Activated CD8-positive, alpha-beta memory T cell treated with anti-CD3 and anti-CD28 coated beads for 48 hours (primary cell): ENCODE measurements around the gene ZBTB11.
"Not testable (repeated sequence)": the region's sequence is repeated elsewhere in the genome, so short reads cannot be mapped to it uniquely, and the experiment has no call there.

ENCODE experiments used
- DNase-seq, 3 experiments: peaks; one replicate each; pipeline ENCODE4 v3.0.0-alpha.2; 2020; ENCODE audit warnings: low read depth in 2 of 3, low spot score in 2 of 3

Gene ZBTB11

GRCh38 chr3:101643861-101644613 lies 32.9 kb downstream of the ZBTB11 start:
- peak in 1 of 3 experiments; percentile 5 for DNase-seq

- DNase-seq: no peak
These were observed 33.7 kb downstream of the ZBTB11 start for GRCh38 chr3:101643009-101643844.

GRCh38 chr3:101642441-101642840 lies 34.5 kb downstream of the ZBTB11 start:
- no peak for DNase-seq

GRCh38 chr3:101641397-101642115 lies 35.4 kb downstream of the ZBTB11 start:
- not testable (repeated sequence) for DNase-seq

GRCh38 chr3:101640256-101640655 lies 36.7 kb downstream of the ZBTB11 start:
- DNase-seq: no peak

GRCh38 chr3:101639280-101639963 lies 37.5 kb downstream of the ZBTB11 start:
- DNase-seq: no peak

GRCh38 chr3:101638261-101638745 lies 38.6 kb downstream of the ZBTB11 start:
- no peak for DNase-seq

GRCh38 chr3:101637451-101637850 lies 39.5 kb downstream of the ZBTB11 start:
- DNase-seq: no peak

- DNase-seq: peak; percentile 26 to 38 (median 30)
These were observed 40.8 kb downstream of the ZBTB11 start for GRCh38 chr3:101635954-101636798.

GRCh38 chr3:101635345-101635744 lies 41.6 kb downstream of the ZBTB11 start:
- no peak for DNase-seq

GRCh38 chr3:101634591-101635196 lies 42.2 kb downstream of the ZBTB11 start:
- no peak for DNase-seq

GRCh38 chr3:101633186-101633585 lies 43.7 kb downstream of the ZBTB11 start:
- DNase-seq: no peak

GRCh38 chr3:101632586-101632985 lies 44.3 kb downstream of the ZBTB11 start:
- no peak for DNase-seq

GRCh38 chr3:101631959-101632358 lies 45.0 kb downstream of the ZBTB11 start:
- DNase-seq: not testable (repeated sequence)

GRCh38 chr3:101631098-101631796 lies 45.7 kb downstream of the ZBTB11 start:
- no peak for DNase-seq

GRCh38 chr3:101629219-101629618 lies 47.7 kb downstream of the ZBTB11 start:
- no peak for DNase-seq

GRCh38 chr3:101625879-101626278 lies 51.1 kb downstream of the ZBTB11 start:
- no peak for DNase-seq

- DNase-seq: no peak
These were observed 52.1 kb downstream of the ZBTB11 start for GRCh38 chr3:101624857-101625256.

- DNase-seq: no peak
These were observed 53.3 kb downstream of the ZBTB11 start for GRCh38 chr3:101623656-101624055.
